HepG2 (cell line): ENCODE data around the gene PLK5. TPM values are rescaled to one million over a fixed set of nuclear protein-coding genes. Genes with fewer than 3 reads are reported as not detected.
A peak's percentile ranks its signal among the peaks of the same experiment; 100 is the strongest.

Source experiments
- ATF5 ChIP-seq: sonication (generic); formaldehyde crosslinking; IDR thresholded peaks from 2 replicates; pipeline ENCODE4 v1.4.0; 2020; ENCODE audit warnings: mild to moderate bottlenecking, low read depth, missing genetic modification reagents
- CCDC6 ChIP-seq: sonication (generic); formaldehyde crosslinking; IDR thresholded peaks from 2 replicates; pipeline ENCODE4 v1.8.1; 2022; ENCODE audit warnings: mild to moderate bottlenecking, missing genetic modification reagents, moderate library complexity
- E2F1 ChIP-seq: sonication (generic); formaldehyde crosslinking; IDR thresholded peaks from 2 replicates; pipeline ENCODE4 v1.5.0; 2020; ENCODE audit warnings: missing genetic modification reagents
- EEA1 ChIP-seq: sonication (generic); formaldehyde crosslinking; IDR thresholded peaks from 2 replicates; pipeline ENCODE4 v1.5.1; 2020; ENCODE audit warnings: mild to moderate bottlenecking, missing genetic modification reagents, borderline replicate concordance
- GLI4 ChIP-seq: sonication (generic); formaldehyde crosslinking; IDR thresholded peaks from 2 replicates; pipeline ENCODE4 v1.5.1; 2020; ENCODE audit warnings: missing genetic modification reagents, mild to moderate bottlenecking, moderate library complexity, borderline replicate concordance
- PITX1 ChIP-seq: sonication (generic); formaldehyde crosslinking; IDR thresholded peaks from 2 replicates; pipeline ENCODE4 v1.5.1; 2020; ENCODE audit warnings: mild to moderate bottlenecking, missing genetic modification reagents
- RERE ChIP-seq: IDR thresholded peaks from 2 replicates; pipeline ENCODE4 v1.6.1; 2016; ENCODE audit warnings: low read depth, missing genetic modification reagents, missing compliant biosample characterization
- SALL2 ChIP-seq: sonication (generic); formaldehyde crosslinking; IDR thresholded peaks from 2 replicates; pipeline ENCODE4 v1.8.1; 2023; ENCODE audit warnings: mild to moderate bottlenecking, missing genetic modification reagents, inconsistent platforms
- ZBTB33 ChIP-seq: sonication (generic); formaldehyde crosslinking; IDR thresholded peaks from 2 replicates; pipeline ENCODE4 v1.4.0; 2020; ENCODE audit warnings: missing genetic modification reagents
- ZMAT3 ChIP-seq: sonication (generic); formaldehyde crosslinking; conservative IDR thresholded peaks from 2 replicates; pipeline ENCODE4 v1.7.0; 2021; ENCODE audit warnings: missing genetic modification reagents
- ZNF20 ChIP-seq: sonication (generic); formaldehyde crosslinking; IDR thresholded peaks from 2 replicates; pipeline ENCODE4 v1.4.0; 2020; ENCODE audit warnings: mild to moderate bottlenecking, moderate library complexity, missing genetic modification reagents
- ZNF264 ChIP-seq: sonication (generic); formaldehyde crosslinking; IDR thresholded peaks from 2 replicates; pipeline ENCODE4 v1.4.0; 2020; ENCODE audit warnings: missing genetic modification reagents
- ZNF639 ChIP-seq: conservative IDR thresholded peaks from 2 replicates; pipeline ENCODE4 v1.6.1; 2018; ENCODE audit warnings: missing genetic modification reagents
- ZNF839 ChIP-seq: sonication (generic); formaldehyde crosslinking; IDR thresholded peaks from 2 replicates; pipeline ENCODE4 v1.4.0; 2020; ENCODE audit warnings: missing genetic modification reagents, mild to moderate bottlenecking, borderline replicate concordance
- polyA plus RNA-seq, 8 experiments: library from polyadenylated mRNA; depleted of rRNA in 3 of 8; stranded (reverse) in 7 of 8; unstranded in 1 of 8; fragments of >200 nt; fragmentation: Illumina TruSeq in 4 of 8; extraction: Trizol in 4 of 8; gene quantifications; 2 replicates each; pipeline versions ENCODE4 v1.2.1 to v1.2.3, GENCODE V29; 2011 to 2016; ENCODE audit warnings: low read depth in 4 of 8, missing spikeins in 1 of 8, mixed read lengths in 1 of 8; ENCODE audit not compliant: insufficient read depth in 1 of 8
- total RNA-seq, 5 experiments: library from RNA; depleted of rRNA; stranded (reverse); fragments of >200 nt; fragmentation: Illumina TruSeq; extraction: Trizol; gene quantifications; 2 replicates each; pipeline ENCODE4 v1.2.3, GENCODE V29; 2016; ENCODE audit warnings: low read depth in 1 of 5

Gene PLK5
- total and polyA plus RNA-seq, 2 of the 13 experiments (the other 11 are each of a cell fraction or from before 2014, with no cell fraction given), result not detected

GRCh38 chr19:1568320-1569019, 44.6 kb downstream of the PLK5 start, which contains the start of gene MEX3D (continued):
- no peak for TF ChIP-seq RERE (CRISPR knock-in tag)
- no peak for TF ChIP-seq GLI4 (CRISPR knock-in tag)
- TF ChIP-seq CCDC6 (CRISPR knock-in tag), result peak; percentile 81; the same call in 1 of the 2 replicates
- TF ChIP-seq ZMAT3, result no peak; the same call in 1 of the 2 replicates
- no peak for TF ChIP-seq PITX1 (CRISPR knock-in tag)
- peak; percentile 94 for TF ChIP-seq EEA1 (CRISPR knock-in tag)
- no peak; the same call in 1 of the 2 replicates for TF ChIP-seq ZNF639 (CRISPR knock-in tag)
- no peak for TF ChIP-seq ZNF20 (CRISPR knock-in tag)
- TF ChIP-seq ATF5 (CRISPR knock-in tag), result no peak
- 0 out of 2 replicates have a peak, but pooled peaks have one; percentile 52 for TF ChIP-seq E2F1
- TF ChIP-seq ZNF264, result peak; percentile 37; the same call in 1 of the 2 replicates
- TF ChIP-seq ZBTB33 (CRISPR knock-in tag), result no peak
- TF ChIP-seq ZNF839 (CRISPR knock-in tag), result no peak; the same call in 1 of the 2 replicates
- TF ChIP-seq SALL2 (CRISPR knock-in tag), result peak; percentile 87
